Measurements from ENCODE around the gene GNAO1.

GRCh38 chr16:56350491-56351405 lies 159.5 kb downstream of the GNAO1 start:
- no peak for TF ChIP-seq CTCF (IDR thresholded peaks at IDR 0.05)
- no peak for TF ChIP-seq ZFX (IDR thresholded peaks at IDR 0.05; ENCODE audit: borderline replicate concordance)
